ENCODE measurements around the gene MINDY4.

Gene MINDY4

GRCh38 chr7:30752979-30753378, 18.2 kb upstream of the MINDY4 start:
- no peaks in the 10 kb centered on the region for H3K27me3 ChIP-seq (ENCODE audit: control insufficient read depth in 1 of 2, insufficient read depth in 2 of 2, low read length in 2 of 2)
- H3K9ac ChIP-seq (ENCODE audit: low read depth in 1 of 2, low read length in 2 of 2), result no peak overlapping the region
- no peaks in the 10 kb centered on the region for H3K9me3 ChIP-seq (ENCODE audit: control insufficient read depth in 1 of 2, low read length in 2 of 2)
- peak overlapping the region; percentile 21 to 32 for H3K4me3 ChIP-seq (ENCODE audit: low read depth in 1 of 2, low read length in 2 of 2)
- H3K36me3 ChIP-seq (ENCODE audit: control insufficient read depth in 1 of 2, insufficient read depth in 2 of 2, low read length in 2 of 2), result no peaks in the 10 kb centered on the region
- H3K27ac ChIP-seq (ENCODE audit: low read depth, low read length), result peak overlapping the region; percentile 43
- peaks cover 26 to 31% of the 10 kb centered on the region in 2 donors for H3K4me1 ChIP-seq (ENCODE audit: control insufficient read depth in 1 of 2, insufficient read depth in 2 of 2, low read length in 2 of 2)

GRCh38 chr7:30754315-30754877, 16.8 kb upstream of the MINDY4 start:
- Histone ChIP-seq H3K9me3 (ENCODE audit: control insufficient read depth in 1 of 2, low read length in 2 of 2) (no peaks in the 10 kb centered on the region), H3K36me3 (ENCODE audit: control insufficient read depth in 1 of 2, insufficient read depth in 2 of 2, low read length in 2 of 2) (no peaks in the 10 kb centered on the region), H3K4me1 (ENCODE audit: control insufficient read depth in 1 of 2, insufficient read depth in 2 of 2, low read length in 2 of 2) (peaks cover 26 to 31% of the 10 kb centered on the region in 2 donors), H3K4me3 (ENCODE audit: low read depth in 1 of 2, low read length in 2 of 2) (no peak overlapping the region), H3K27me3 (ENCODE audit: control insufficient read depth in 1 of 2, insufficient read depth in 2 of 2, low read length in 2 of 2) (no peaks in the 10 kb centered on the region), H3K27ac (ENCODE audit: low read depth, low read length) (no peak overlapping the region), H3K9ac (ENCODE audit: low read depth in 1 of 2, low read length in 2 of 2) (no peak overlapping the region)

GRCh38 chr7:30755384-30756154, 15.6 kb upstream of the MINDY4 start:
- H3K27ac ChIP-seq (ENCODE audit: low read depth, low read length), result no peak overlapping the region

DNA sequence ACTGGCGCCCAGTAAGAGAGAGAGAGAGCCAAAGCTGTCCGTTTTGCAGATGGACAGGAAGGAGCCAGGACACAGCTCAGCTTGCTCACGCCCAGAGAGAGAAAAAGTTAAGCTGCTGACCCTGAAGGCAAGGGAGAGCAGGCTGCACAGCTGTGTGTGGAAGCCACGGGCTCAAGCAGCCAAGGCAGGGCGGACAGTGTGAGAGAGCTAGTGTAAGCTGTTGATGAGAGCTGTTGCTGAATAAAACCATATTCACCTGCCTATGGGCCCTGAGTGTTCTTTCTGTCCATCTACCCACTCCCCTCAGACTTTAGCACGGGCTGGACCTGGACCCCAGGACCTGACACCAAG, 13.9 kb upstream of the MINDY4 start:
- Histone ChIP-seq H3K9ac (ENCODE audit: low read depth in 1 of 2, low read length in 2 of 2) (no peak overlapping the region), H3K4me1 (ENCODE audit: control insufficient read depth in 1 of 2, insufficient read depth in 2 of 2, low read length in 2 of 2) (peaks cover 6 to 10% of the 10 kb centered on the region in 2 donors), H3K9me3 (ENCODE audit: control insufficient read depth in 1 of 2, low read length in 2 of 2) (no peaks in the 10 kb centered on the region), H3K4me3 (ENCODE audit: low read depth in 1 of 2, low read length in 2 of 2) (no peak overlapping the region), H3K27me3 (ENCODE audit: control insufficient read depth in 1 of 2, insufficient read depth in 2 of 2, low read length in 2 of 2) (no peaks in the 10 kb centered on the region), H3K27ac (ENCODE audit: low read depth, low read length) (no peak overlapping the region), H3K36me3 (ENCODE audit: control insufficient read depth in 1 of 2, insufficient read depth in 2 of 2, low read length in 2 of 2) (no peaks in the 10 kb centered on the region)

More at GRCh38 chr7:30755384-30756154, 15.6 kb upstream of the MINDY4 start:
- no peak overlapping the region for H3K9ac ChIP-seq (ENCODE audit: low read depth in 1 of 2, low read length in 2 of 2)
- H3K4me3 ChIP-seq (ENCODE audit: low read depth in 1 of 2, low read length in 2 of 2), result no peak overlapping the region
- H3K27me3 ChIP-seq (ENCODE audit: control insufficient read depth in 1 of 2, insufficient read depth in 2 of 2, low read length in 2 of 2), result no peaks in the 10 kb centered on the region
- H3K36me3 ChIP-seq (ENCODE audit: control insufficient read depth in 1 of 2, insufficient read depth in 2 of 2, low read length in 2 of 2), result no peaks in the 10 kb centered on the region
- peaks cover 22 to 26% of the 10 kb centered on the region in 2 donors for H3K4me1 ChIP-seq (ENCODE audit: control insufficient read depth in 1 of 2, insufficient read depth in 2 of 2, low read length in 2 of 2)
- H3K9me3 ChIP-seq (ENCODE audit: control insufficient read depth in 1 of 2, low read length in 2 of 2), result no peaks in the 10 kb centered on the region

DNA sequence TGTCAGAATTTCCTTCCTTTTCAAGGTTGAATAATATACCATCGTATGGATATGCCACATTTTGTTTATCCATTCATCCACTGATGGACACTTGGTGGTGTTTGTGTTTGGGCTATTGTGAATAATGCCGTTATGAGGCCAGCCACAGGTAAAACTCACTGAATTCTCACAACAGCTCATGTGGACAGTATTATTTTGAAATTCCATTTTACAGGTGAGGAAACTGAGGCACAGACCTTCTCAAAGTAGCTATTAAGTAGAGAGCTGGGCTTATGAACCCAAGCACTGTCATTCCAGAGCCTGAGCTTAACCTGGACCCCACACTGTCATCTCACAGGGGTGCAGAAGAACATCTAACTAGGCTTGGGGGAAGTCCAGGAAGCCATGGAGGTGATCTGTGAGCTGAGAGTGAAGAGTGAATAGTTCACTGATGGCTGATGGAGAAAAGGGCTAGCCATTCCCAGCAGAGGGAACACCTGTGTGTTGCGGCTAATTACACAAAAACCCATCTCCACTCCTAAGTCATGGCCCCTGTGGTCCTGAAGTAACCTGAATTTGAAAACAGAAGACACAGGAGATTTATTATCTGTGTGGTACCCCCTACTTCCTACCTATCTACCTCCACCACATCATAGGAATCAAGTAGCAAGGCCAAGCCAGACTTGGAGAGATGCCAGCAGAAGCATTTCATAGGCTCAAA, 10.6 kb upstream of the MINDY4 start:
- no peaks in the 10 kb centered on the region for H3K27me3 ChIP-seq (ENCODE audit: control insufficient read depth in 1 of 2, insufficient read depth in 2 of 2, low read length in 2 of 2)
- H3K4me1 ChIP-seq (ENCODE audit: control insufficient read depth in 1 of 2, insufficient read depth in 2 of 2, low read length in 2 of 2), result peaks cover 5 to 12% of the 10 kb centered on the region in 2 donors
- H3K9ac ChIP-seq (ENCODE audit: low read depth in 1 of 2, low read length in 2 of 2), result no peak overlapping the region
- H3K9me3 ChIP-seq (ENCODE audit: control insufficient read depth in 1 of 2, low read length in 2 of 2), result no peaks in the 10 kb centered on the region
- H3K27ac ChIP-seq (ENCODE audit: low read depth, low read length), result no peak overlapping the region
- H3K36me3 ChIP-seq (ENCODE audit: control insufficient read depth in 1 of 2, insufficient read depth in 2 of 2, low read length in 2 of 2), result no peaks in the 10 kb centered on the region
- no peak overlapping the region for H3K4me3 ChIP-seq (ENCODE audit: low read depth in 1 of 2, low read length in 2 of 2)

DNA sequence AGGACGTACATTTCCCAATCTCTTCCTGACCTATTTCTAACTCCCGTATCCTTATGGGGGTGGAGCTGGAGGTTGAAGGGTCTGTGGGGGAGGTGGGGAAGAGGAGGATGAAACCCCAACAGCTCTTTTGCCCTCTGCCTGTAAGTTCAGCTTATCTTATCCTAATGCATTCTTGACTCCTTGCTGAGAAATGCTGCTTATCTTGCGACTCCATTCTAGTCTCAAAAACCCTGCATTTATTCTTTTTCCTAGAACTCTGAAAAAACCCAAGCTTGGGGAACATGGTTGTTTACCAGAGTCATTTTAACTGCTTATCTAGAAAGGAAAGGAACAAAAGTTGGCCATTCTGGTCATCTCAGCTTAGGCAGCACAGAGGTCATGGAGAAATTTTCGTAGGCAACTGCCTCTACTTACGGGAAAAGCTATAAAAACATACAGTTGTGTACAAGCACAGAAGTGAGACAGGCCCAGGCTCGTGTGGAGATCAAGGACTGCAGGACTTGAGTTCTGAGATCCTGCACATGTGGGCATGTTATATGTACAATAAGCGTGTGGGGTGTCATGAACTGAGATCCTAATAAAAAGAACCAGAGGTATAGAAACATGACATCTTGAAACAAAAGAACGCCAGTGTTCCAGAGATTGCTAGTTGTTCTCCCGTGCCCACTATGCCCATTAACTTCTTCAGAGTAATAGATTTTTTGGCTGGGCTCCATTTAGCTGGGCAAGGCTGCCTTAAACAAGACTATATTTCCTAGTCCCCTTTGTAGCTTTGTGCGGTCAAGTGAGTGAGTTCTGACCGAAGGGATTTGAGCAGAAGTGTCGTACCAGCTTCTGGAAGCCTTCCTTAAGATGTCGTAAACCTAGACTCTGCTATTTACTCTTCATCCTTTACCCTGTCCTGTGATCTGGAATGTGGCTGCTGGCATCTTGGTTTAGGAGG, 9.7 kb upstream of the MINDY4 start:
- H3K9ac ChIP-seq (ENCODE audit: low read depth in 1 of 2, low read length in 2 of 2), result no peak overlapping the region
- H3K27ac ChIP-seq (ENCODE audit: low read depth, low read length), result no peak overlapping the region
- H3K36me3 ChIP-seq (ENCODE audit: control insufficient read depth in 1 of 2, insufficient read depth in 2 of 2, low read length in 2 of 2), result no peaks in the 10 kb centered on the region
- H3K27me3 ChIP-seq (ENCODE audit: control insufficient read depth in 1 of 2, insufficient read depth in 2 of 2, low read length in 2 of 2), result no peaks in the 10 kb centered on the region
- no peaks in the 10 kb centered on the region for H3K9me3 ChIP-seq (ENCODE audit: control insufficient read depth in 1 of 2, low read length in 2 of 2)
- no peak overlapping the region for H3K4me3 ChIP-seq (ENCODE audit: low read depth in 1 of 2, low read length in 2 of 2)
- H3K4me1 ChIP-seq (ENCODE audit: control insufficient read depth in 1 of 2, insufficient read depth in 2 of 2, low read length in 2 of 2), result peaks cover 5 to 12% of the 10 kb centered on the region in 2 donors

GRCh38 chr7:30764030-30764975, 6.9 kb upstream of the MINDY4 start:
- Histone ChIP-seq H3K4me1 (ENCODE audit: control insufficient read depth in 1 of 2, insufficient read depth in 2 of 2, low read length in 2 of 2) (peaks cover 5 to 12% of the 10 kb centered on the region in 2 donors), H3K4me3 (ENCODE audit: low read depth in 1 of 2, low read length in 2 of 2) (no peak overlapping the region), H3K27me3 (ENCODE audit: control insufficient read depth in 1 of 2, insufficient read depth in 2 of 2, low read length in 2 of 2) (no peaks in the 10 kb centered on the region), H3K9ac (ENCODE audit: low read depth in 1 of 2, low read length in 2 of 2) (no peak overlapping the region), H3K27ac (ENCODE audit: low read depth, low read length) (no peak overlapping the region), H3K9me3 (ENCODE audit: control insufficient read depth in 1 of 2, low read length in 2 of 2) (no peaks in the 10 kb centered on the region), H3K36me3 (ENCODE audit: control insufficient read depth in 1 of 2, insufficient read depth in 2 of 2, low read length in 2 of 2) (no peaks in the 10 kb centered on the region)

DNA sequence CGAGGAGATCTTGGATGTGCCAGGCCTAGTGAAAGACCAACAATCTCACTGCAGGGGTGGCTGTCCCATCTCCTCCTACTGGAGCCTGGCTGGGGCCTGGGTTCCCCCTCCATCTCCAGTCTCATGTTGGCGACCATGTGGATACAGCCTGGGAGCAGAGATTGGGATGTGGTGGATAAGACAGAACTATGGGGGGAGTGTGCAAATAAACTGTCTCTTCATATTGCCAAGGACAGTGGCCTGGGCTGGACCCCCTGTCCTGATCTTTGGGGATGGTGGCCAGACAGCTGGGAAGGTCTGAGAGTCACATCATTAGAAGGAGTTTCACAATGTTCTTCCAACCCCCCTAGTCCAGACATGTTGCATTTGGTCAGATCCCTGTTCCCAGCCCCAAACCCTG, 5.8 kb upstream of the MINDY4 start:
- H3K9me3 ChIP-seq (ENCODE audit: control insufficient read depth in 1 of 2, low read length in 2 of 2), result no peaks in the 10 kb centered on the region
- H3K36me3 ChIP-seq (ENCODE audit: control insufficient read depth in 1 of 2, insufficient read depth in 2 of 2, low read length in 2 of 2), result no peaks in the 10 kb centered on the region
- H3K9ac ChIP-seq (ENCODE audit: low read depth in 1 of 2, low read length in 2 of 2), result no peak overlapping the region
- H3K4me3 ChIP-seq (ENCODE audit: low read depth in 1 of 2, low read length in 2 of 2), result no peak overlapping the region
- H3K27me3 ChIP-seq (ENCODE audit: control insufficient read depth in 1 of 2, insufficient read depth in 2 of 2, low read length in 2 of 2), result no peaks in the 10 kb centered on the region
- peaks cover 7 to 15% of the 10 kb centered on the region in 2 donors for H3K4me1 ChIP-seq (ENCODE audit: control insufficient read depth in 1 of 2, insufficient read depth in 2 of 2, low read length in 2 of 2)
- no peak overlapping the region for H3K27ac ChIP-seq (ENCODE audit: low read depth, low read length)

DNA sequence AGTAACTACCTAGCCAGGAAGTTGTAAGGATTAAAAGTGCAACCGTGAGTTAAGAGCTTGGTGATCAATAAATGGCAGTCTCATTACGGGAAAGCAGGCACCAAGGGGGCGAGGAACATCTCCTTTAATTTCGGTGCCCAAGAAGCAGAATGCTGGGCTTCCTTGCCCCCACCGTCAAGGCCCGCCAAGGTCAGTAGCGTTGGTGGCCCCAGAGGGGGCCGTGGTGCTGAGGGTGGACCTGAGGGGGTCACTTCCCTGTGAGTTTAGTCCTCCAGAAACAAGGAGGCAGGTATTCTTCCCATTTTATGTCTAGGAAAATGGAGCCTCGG, 408 bp upstream of the MINDY4 start:
- H3K9ac ChIP-seq (ENCODE audit: low read depth in 1 of 2, low read length in 2 of 2), result peak overlapping the region; percentile 52 to 77
- peak overlapping the region; percentile 80 to 83 for H3K4me3 ChIP-seq (ENCODE audit: low read depth in 1 of 2, low read length in 2 of 2)
- H3K36me3 ChIP-seq (ENCODE audit: control insufficient read depth in 1 of 2, insufficient read depth in 2 of 2, low read length in 2 of 2), result no peaks in the 10 kb centered on the region
- H3K4me1 ChIP-seq (ENCODE audit: control insufficient read depth in 1 of 2, insufficient read depth in 2 of 2, low read length in 2 of 2), result peaks cover 13 to 17% of the 10 kb centered on the region in 2 donors
- H3K9me3 ChIP-seq (ENCODE audit: control insufficient read depth in 1 of 2, low read length in 2 of 2), result no peaks in the 10 kb centered on the region
- H3K27me3 ChIP-seq (ENCODE audit: control insufficient read depth in 1 of 2, insufficient read depth in 2 of 2, low read length in 2 of 2), result no peaks in the 10 kb centered on the region
- peak overlapping the region; percentile 63 for H3K27ac ChIP-seq (ENCODE audit: low read depth, low read length)
